ENCODE measurements around the gene KIF20B.

The KIF20B gene

DNA sequence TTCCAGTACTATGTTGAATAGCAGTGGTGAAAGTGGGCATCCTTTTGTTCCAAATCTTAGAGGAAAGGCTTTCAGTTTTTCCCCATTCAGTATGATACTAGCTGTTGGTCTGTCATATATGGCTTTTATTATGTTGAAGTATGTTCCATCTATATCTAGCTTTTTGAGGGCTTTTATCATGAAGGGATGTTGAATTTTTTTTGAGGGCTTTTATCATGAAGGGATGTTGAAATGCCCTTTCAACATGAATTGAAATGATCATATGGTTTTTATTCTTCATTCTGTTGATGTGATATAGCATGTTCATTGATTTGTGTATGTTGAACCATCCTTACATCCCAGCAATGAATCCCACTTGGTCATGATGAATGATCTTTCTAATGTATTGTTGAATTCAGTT, 75.3 kb downstream of the KIF20B start:
- Mint-ChIP-seq H3K27me3 (ENCODE audit: low read depth) (no peaks in the 10 kb centered on the region), H3K9me3 (no peaks in the 10 kb centered on the region), H3K4me3 (no peak overlapping the region), H3K27ac (no peak overlapping the region), H3K36me3 (ENCODE audit: low read depth) (peaks cover 63% of the 10 kb centered on the region), H3K4me1 (ENCODE audit: low read depth) (no peaks in the 10 kb centered on the region)
- DNase-seq (ENCODE audit: low spot score) = no peak

- H3K36me3 Mint-ChIP-seq (ENCODE audit: low read depth) = peaks cover 20% of the 10 kb centered on the region
- no peak for DNase-seq (ENCODE audit: low spot score)
- H3K9me3 Mint-ChIP-seq = no peaks in the 10 kb centered on the region
- H3K27ac Mint-ChIP-seq = no peak overlapping the region
- H3K4me1 Mint-ChIP-seq (ENCODE audit: low read depth) = no peaks in the 10 kb centered on the region
- H3K27me3 Mint-ChIP-seq (ENCODE audit: low read depth) = no peaks in the 10 kb centered on the region
- no peak overlapping the region for H3K4me3 Mint-ChIP-seq
These were observed 81.1 kb downstream of the KIF20B start for GRCh38 chr10:89782470-89782869.

- DNase-seq (ENCODE audit: low spot score) = no peak
- Mint-ChIP-seq H3K4me1 (ENCODE audit: low read depth) (no peaks in the 10 kb centered on the region), H3K27me3 (ENCODE audit: low read depth) (no peaks in the 10 kb centered on the region), H3K9me3 (no peaks in the 10 kb centered on the region), H3K27ac (no peak overlapping the region), H3K4me3 (no peak overlapping the region), H3K36me3 (ENCODE audit: low read depth) (peaks cover 15% of the 10 kb centered on the region)
These were observed 82.0 kb downstream of the KIF20B start for GRCh38 chr10:89783406-89783805.

DNA sequence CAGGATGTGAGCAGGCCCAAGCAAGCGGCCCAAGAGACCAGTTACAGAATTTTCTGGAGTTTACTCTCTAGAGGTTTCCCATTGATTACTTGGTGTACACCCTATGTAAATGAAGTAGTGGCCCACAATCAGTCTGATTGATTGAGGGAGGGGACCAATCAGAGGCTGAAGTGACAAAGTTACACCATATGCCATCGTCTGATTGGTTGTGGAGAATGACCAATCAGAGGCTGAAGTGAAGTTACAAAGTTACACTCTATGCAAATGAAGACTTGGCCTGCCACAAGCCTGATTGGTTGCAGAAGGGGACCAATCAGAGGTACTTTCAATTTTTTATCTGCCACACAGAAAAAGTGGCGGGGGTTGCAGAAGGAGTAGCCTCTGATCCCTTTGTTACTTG, 83.7 kb downstream of the KIF20B start:
- H3K9me3 Mint-ChIP-seq = no peaks in the 10 kb centered on the region
- no peak overlapping the region for H3K4me3 Mint-ChIP-seq
- peaks cover 4% of the 10 kb centered on the region for H3K27me3 Mint-ChIP-seq (ENCODE audit: low read depth)
- peaks cover 7% of the 10 kb centered on the region for H3K36me3 Mint-ChIP-seq (ENCODE audit: low read depth)
- no peak for DNase-seq (ENCODE audit: low spot score)
- H3K27ac Mint-ChIP-seq = no peak overlapping the region
- H3K4me1 Mint-ChIP-seq (ENCODE audit: low read depth) = peaks cover 11% of the 10 kb centered on the region

- H3K36me3 Mint-ChIP-seq (ENCODE audit: low read depth) = no peaks in the 10 kb centered on the region
- no peaks in the 10 kb centered on the region for H3K9me3 Mint-ChIP-seq
- H3K27me3 Mint-ChIP-seq (ENCODE audit: low read depth) = peaks cover 6% of the 10 kb centered on the region
- H3K4me1 Mint-ChIP-seq (ENCODE audit: low read depth) = peaks cover 11% of the 10 kb centered on the region
- H3K4me3 Mint-ChIP-seq = no peak overlapping the region
- no peak for DNase-seq (ENCODE audit: low spot score)
- H3K27ac Mint-ChIP-seq = no peak overlapping the region
These were observed 87.9 kb downstream of the KIF20B start for GRCh38 chr10:89789188-89789877.

DNA sequence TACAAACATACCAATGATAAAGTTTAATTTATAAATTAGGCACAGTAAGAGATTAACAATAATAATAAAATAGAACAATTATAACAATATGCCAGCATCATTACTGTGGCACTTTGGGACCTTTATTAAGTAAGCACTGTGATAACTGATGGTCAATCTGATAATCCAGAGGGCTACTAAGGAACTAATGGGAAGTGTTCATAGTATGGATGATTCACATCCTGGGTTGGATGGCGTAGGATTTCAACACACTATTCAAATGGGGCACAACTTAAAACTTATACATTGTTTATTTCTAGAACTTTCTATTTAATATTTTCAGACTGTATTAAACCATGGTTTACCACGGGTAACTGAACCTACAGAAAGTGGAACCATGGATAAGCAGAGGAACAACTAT, 90.8 kb downstream of the KIF20B start:
- Mint-ChIP-seq H3K27me3 (ENCODE audit: low read depth) (peaks cover 6% of the 10 kb centered on the region), H3K4me3 (no peak overlapping the region), H3K9me3 (no peaks in the 10 kb centered on the region), H3K27ac (no peak overlapping the region), H3K4me1 (ENCODE audit: low read depth) (peaks cover 11% of the 10 kb centered on the region), H3K36me3 (ENCODE audit: low read depth) (no peaks in the 10 kb centered on the region)
- DNase-seq (ENCODE audit: low spot score) = no peak

- no peaks in the 10 kb centered on the region for H3K9me3 Mint-ChIP-seq
- peaks cover 6% of the 10 kb centered on the region for H3K27me3 Mint-ChIP-seq (ENCODE audit: low read depth)
- no peak overlapping the region for H3K4me3 Mint-ChIP-seq
- peaks cover 13% of the 10 kb centered on the region for H3K4me1 Mint-ChIP-seq (ENCODE audit: low read depth)
- no peak overlapping the region for H3K27ac Mint-ChIP-seq
- no peaks in the 10 kb centered on the region for H3K36me3 Mint-ChIP-seq (ENCODE audit: low read depth)
- DNase-seq (ENCODE audit: low spot score) = no peak
These were observed 92.4 kb downstream of the KIF20B start for GRCh38 chr10:89793649-89794254.

DNA sequence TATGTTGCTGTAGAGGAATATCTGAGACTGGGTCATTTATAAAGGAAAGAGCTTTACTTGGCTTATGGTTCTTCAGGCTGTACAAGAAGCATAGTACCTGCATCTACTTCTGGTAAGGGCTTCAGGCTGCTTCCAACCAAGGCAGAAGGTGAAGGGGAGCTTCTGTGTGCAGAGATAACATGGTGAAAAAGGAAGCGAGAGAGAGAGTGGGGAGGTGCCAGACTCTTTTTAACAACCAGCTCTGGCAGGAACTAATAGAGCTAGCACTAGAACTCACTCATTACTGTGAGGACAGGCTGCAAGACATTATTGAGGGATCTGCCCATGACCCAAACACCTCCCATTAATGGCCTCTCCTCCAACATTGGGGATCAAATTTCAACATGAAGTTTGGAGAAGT, 94.5 kb downstream of the KIF20B start:
- DNase-seq (ENCODE audit: low spot score) = no peak
- Mint-ChIP-seq H3K27ac (no peak overlapping the region), H3K27me3 (ENCODE audit: low read depth) (peaks cover 9% of the 10 kb centered on the region), H3K4me3 (no peak overlapping the region), H3K9me3 (no peaks in the 10 kb centered on the region), H3K4me1 (ENCODE audit: low read depth) (peaks cover 3% of the 10 kb centered on the region), H3K36me3 (ENCODE audit: low read depth) (no peaks in the 10 kb centered on the region)

GRCh38 chr10:89798092-89798491, 96.7 kb downstream of the KIF20B start:
- DNase-seq (ENCODE audit: low spot score) = no peak
- H3K4me3 Mint-ChIP-seq = no peak overlapping the region
- H3K27ac Mint-ChIP-seq = no peak overlapping the region
- peaks cover 16% of the 10 kb centered on the region for H3K27me3 Mint-ChIP-seq (ENCODE audit: low read depth)
- no peaks in the 10 kb centered on the region for H3K36me3 Mint-ChIP-seq (ENCODE audit: low read depth)
- no peaks in the 10 kb centered on the region for H3K9me3 Mint-ChIP-seq
- peaks cover 3% of the 10 kb centered on the region for H3K4me1 Mint-ChIP-seq (ENCODE audit: low read depth)

- peaks cover 9% of the 10 kb centered on the region for H3K4me1 Mint-ChIP-seq (ENCODE audit: low read depth)
- no peak overlapping the region for H3K4me3 Mint-ChIP-seq
- no peak overlapping the region for H3K27ac Mint-ChIP-seq
- H3K9me3 Mint-ChIP-seq = no peaks in the 10 kb centered on the region
- no peak for DNase-seq (ENCODE audit: low spot score)
- H3K27me3 Mint-ChIP-seq (ENCODE audit: low read depth) = peaks cover 22% of the 10 kb centered on the region
- H3K36me3 Mint-ChIP-seq (ENCODE audit: low read depth) = no peaks in the 10 kb centered on the region
These were observed 98.2 kb downstream of the KIF20B start for GRCh38 chr10:89799573-89799972.

GRCh38 chr10:89805599-89806013, 104.2 kb downstream of the KIF20B start:
- peaks cover 29% of the 10 kb centered on the region for H3K27me3 Mint-ChIP-seq (ENCODE audit: low read depth)
- H3K27ac Mint-ChIP-seq = no peak overlapping the region

GRCh38 chr10:89808842-89809241, 107.5 kb downstream of the KIF20B start:
- peaks cover 16% of the 10 kb centered on the region for H3K4me1 Mint-ChIP-seq (ENCODE audit: low read depth)
- no peak for DNase-seq (ENCODE audit: low spot score)
- H3K36me3 Mint-ChIP-seq (ENCODE audit: low read depth) = no peaks in the 10 kb centered on the region
- H3K4me3 Mint-ChIP-seq = no peak overlapping the region
- peaks cover 32% of the 10 kb centered on the region for H3K27me3 Mint-ChIP-seq (ENCODE audit: low read depth)
- H3K27ac Mint-ChIP-seq = no peak overlapping the region
- H3K9me3 Mint-ChIP-seq = no peaks in the 10 kb centered on the region

More at GRCh38 chr10:89805599-89806013, 104.2 kb downstream of the KIF20B start:
- H3K4me3 Mint-ChIP-seq = no peak overlapping the region
- no peaks in the 10 kb centered on the region for H3K36me3 Mint-ChIP-seq (ENCODE audit: low read depth)
- H3K9me3 Mint-ChIP-seq = no peaks in the 10 kb centered on the region
- H3K4me1 Mint-ChIP-seq (ENCODE audit: low read depth) = peaks cover 18% of the 10 kb centered on the region
- peak; percentile 79 for DNase-seq (ENCODE audit: low spot score)

GRCh38 chr10:89809766-89810165, 108.4 kb downstream of the KIF20B start:
- Mint-ChIP-seq H3K4me1 (ENCODE audit: low read depth) (peaks cover 14% of the 10 kb centered on the region), H3K36me3 (ENCODE audit: low read depth) (no peaks in the 10 kb centered on the region), H3K27ac (no peak overlapping the region), H3K27me3 (ENCODE audit: low read depth) (peaks cover 32% of the 10 kb centered on the region), H3K9me3 (no peaks in the 10 kb centered on the region), H3K4me3 (no peak overlapping the region)
- no peak for DNase-seq (ENCODE audit: low spot score)

- H3K36me3 Mint-ChIP-seq (ENCODE audit: low read depth) = no peaks in the 10 kb centered on the region
- H3K27me3 Mint-ChIP-seq (ENCODE audit: low read depth) = peaks cover 34% of the 10 kb centered on the region
- H3K4me3 Mint-ChIP-seq = no peak overlapping the region
- H3K9me3 Mint-ChIP-seq = no peaks in the 10 kb centered on the region
- H3K27ac Mint-ChIP-seq = no peak overlapping the region
- DNase-seq (ENCODE audit: low spot score) = no peak
- peaks cover 5% of the 10 kb centered on the region for H3K4me1 Mint-ChIP-seq (ENCODE audit: low read depth)
These were observed 109.6 kb downstream of the KIF20B start for GRCh38 chr10:89810908-89811525.
